Stimulated activated CD8-positive, alpha-beta memory T cell treated with anti-CD3 and anti-CD28 coated beads, Interleukin-2, amount 100 ng/mL, for 48 hours (primary cell): ENCODE results near the gene PAPSS2.

ENCODE experiments used
- DNase-seq, 2 donors: peaks; one replicate each; pipeline ENCODE4 v3.0.0-alpha.2; 2020; ENCODE audit warnings: low read depth in 2 of 2

The PAPSS2 gene

DNA sequence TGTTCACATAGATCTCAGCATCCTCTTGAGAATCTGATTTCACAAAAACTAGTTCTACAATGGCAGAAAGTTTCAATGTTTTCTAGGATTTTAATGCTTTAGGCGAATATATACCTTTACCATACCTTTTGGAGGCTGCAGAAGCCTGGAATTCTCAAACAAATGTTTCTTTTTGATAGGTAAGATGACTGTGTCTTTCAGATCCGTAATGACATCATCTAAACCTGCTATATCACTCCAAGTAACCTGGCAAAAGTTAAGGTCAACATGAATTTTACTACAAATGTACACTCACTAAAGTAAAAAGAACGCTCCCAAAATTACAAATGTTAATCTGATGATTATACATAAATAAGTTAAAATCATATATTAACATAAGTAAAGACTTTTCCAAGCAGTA is 130.5 kb downstream of the PAPSS2 start:
- no peak for DNase-seq

DNA sequence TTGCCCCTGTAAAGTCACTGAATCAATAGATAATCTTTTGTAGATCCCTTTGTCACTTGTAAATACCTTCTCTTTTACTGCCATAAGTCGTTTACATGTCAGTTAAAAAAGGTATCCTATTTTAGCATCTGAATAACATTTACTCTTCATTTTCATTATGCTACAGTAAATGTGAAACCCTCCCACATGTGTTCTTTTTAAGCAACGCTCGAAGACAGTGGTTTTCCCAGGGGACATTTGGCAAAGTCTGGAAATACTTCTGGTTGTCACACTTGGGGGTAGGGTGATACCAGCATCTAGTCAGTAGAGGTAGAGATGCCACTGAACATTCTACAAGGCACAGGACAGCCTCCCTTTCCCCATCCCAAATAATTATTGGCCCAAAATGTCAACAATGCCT is 134.6 kb downstream of the PAPSS2 start:
- no peak for DNase-seq
